GM21390 (cell line): ENCODE measurements around the gene GJC2.
"Not testable (repeated sequence)": the region's sequence is repeated elsewhere in the genome, so short reads cannot be mapped to it uniquely, and the experiment has no call there.

Experiments used
- ATAC-seq: cut with Tn5 transposase; IDR thresholded peaks from one replicate; pipeline ENCODE4 v1.9.1; 2021; ENCODE audit not compliant: unreplicated experiment

Gene GJC2

DNA sequence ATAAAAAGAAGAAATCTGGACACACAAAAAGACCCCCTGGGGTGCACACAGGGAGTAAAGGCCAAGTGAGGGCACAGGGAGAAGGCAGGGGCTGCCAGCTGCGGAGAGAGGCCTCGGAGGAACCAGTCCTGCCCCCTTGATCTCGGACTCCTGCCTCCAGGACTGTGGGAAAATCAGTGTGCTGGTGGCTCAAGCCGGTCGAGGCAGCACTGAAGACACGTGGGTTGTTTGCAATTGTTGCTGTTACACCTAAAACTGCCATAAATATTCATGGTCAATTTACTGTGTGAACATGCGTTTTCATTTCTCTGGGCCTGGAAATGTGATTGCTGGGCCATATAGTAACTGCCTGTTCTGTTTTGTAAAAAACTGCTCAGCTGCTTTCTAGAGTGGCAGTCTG, 34.4 kb downstream of the GJC2 start:
- no peak for ATAC-seq

DNA sequence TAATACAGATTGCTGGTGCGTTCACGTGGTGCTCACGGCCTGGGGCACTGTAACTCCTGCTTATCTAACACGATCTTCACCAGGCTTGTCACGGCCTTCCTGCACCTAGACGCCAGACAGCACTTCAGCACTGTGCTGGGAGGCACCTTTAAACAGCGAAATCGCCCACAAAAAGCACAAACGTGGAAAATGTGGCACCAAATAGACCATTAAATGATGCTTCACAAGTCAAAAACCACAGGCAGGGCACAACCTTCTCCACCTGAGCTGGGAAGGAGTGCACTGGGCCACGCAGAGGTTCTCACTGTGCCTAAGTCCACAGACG, 35.9 kb downstream of the GJC2 start:
- ATAC-seq = no peak

DNA sequence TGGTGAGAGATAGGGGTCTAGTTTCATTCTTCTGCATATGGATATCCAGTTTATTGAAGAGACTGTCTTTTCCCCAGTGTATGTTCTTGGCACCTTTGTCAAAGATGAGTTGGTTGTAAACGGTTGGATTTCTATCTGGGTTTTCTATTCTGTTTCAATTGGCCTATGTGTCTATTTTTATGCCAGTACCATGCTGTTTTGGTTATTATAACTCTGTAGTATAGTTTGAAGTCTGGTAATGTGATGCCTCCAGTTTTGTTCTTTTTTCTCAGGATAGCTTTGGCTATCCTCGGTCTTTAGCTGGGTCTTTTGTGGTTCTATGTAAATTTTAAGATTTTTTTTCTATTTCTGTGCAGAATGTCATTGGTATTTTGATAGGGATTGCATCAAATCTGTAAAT, 38.5 kb downstream of the GJC2 start:
- ATAC-seq = not testable (repeated sequence)

DNA sequence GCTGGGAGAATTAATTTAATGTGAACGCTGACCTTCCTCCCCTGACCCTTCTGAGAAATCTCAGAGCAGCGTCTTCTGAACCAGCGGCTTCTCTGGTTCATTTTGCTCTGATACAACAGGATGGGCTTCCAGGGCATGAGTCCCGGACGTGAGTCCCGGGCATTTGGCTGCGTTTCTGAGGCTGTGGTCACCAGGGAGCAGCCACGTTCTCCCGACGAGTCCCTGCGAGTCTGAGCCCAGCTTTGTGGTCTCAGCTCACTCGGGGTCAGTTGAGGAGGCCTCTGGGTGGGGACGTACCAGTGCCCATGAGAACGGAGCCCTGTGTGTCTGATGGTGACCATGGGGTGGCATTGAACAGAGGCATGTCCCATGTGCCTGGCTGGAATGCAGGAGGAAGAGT, 40.5 kb downstream of the GJC2 start:
- ATAC-seq = no peak

- no peak for ATAC-seq
Observed at GRCh38 chr1:228190778-228191177, 41.0 kb downstream of the GJC2 start.

DNA sequence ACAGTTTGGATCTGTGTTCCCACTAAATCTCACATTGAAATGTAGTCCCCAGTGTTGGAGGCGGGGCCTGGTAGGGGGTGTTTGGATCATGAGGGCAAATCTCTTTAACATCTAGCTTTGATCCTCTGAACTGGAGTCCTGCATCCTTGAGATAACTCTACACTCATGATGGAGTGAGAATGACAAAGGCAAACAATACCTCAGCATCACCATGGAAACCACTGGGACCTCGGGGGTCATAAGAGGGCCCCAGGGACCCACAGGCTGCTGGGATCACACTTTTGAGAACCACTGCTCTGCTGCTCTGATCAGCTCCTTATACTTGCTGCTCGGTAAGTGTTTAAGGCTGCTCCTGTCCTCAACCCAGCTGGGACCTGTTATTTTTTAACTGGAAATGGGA, 44.7 kb downstream of the GJC2 start:
- no peak for ATAC-seq

DNA sequence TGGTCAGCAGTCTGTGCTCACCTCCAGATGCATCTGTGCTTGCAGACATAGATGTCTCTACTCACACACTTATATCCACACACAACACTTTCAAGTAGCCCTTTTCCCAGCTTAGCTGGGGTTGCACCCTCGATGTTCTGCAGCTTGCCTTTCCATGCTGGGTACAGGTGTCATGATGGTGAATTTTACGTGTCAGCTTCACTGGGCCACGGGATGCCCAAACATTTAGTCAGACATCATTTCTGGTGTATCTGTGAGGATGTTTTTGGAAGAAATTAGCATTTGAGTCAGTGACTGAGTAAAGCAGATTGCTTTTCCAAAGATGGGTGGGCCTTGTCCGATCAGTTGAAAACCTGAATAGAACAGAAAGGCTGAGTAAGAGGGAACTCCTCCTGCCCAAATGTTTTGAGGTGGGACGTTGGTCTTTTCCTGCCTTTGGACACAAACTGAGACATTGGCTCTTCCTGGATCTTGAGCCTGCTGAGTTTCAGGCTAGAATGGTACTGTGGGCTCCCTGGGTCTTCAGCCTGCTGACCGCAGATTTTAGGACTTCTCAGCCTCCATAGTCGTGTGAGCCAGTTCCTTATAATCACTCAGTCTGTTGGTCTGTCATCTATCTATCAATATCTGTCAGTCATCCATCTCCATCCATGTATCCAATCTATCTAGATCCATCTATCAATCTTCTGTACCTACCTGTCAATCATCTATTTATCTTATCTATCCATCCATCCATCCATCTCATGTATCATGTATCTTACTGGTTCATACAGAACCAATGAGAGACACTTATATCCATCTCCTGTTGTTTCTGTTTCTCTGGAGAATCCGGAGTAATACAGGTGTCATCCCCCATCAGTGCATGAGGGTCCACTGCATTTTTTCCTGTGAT, 45.4 kb downstream of the GJC2 start:
- no peak for ATAC-seq

DNA sequence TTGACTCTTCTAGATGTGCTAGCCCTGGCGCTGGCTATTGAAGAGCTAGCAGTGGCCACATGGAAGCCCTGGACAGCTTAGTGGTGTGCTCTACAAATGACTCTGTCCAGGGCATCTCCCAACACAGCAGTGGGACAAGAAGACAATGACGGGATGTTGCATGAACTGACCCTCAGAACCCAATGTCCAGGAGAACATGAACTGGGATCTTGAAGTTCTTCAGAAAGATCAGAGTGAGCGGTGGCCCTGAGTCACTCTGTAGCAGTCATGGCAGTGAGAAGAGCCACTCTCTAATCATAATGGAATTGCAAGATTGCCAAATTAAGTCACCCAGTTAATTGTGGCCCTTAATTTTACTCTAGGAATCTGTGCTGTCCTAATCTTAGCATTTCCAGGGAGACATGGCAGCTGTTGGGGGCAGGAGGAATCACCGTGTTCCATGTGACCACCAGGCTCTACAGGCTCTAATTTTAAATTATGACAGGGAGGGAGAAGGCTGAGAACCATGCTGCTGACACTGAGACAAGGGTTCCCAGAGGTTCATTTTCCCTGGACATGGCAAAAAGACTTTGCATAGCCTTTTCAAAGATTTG, 47.9 kb downstream of the GJC2 start:
- ATAC-seq = no peak

DNA sequence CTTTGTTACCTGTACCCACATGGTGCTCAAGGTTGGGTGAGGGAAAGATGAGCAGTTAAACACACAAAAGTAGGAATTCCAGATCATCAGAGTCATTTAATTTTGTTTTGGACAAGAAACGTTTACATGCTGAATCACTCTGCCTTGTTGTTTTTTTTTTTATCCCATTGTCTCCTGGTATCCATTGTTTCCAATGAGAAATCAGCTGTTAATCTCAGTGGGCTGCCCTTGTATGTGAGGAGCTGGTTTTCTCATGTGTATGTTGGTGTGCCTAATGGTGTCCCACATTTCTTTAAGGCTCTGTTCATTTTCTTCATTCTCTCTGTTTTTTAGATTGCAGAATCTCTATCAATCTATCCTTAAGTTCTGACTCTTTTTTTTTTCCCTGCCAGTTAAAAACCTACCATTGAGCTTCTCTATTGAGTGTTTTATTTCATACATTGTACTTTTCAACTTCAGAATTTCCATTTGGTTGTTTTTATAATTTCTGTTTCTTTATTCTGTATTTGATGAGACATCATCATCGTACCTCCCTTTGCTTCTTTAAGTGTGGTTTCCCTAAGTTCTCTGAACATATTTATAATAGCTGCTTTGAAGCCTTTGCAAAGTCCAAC, 49.4 kb downstream of the GJC2 start:
- ATAC-seq = no peak

- no peak for ATAC-seq
Observed at GRCh38 chr1:228204958-228205357, 55.2 kb downstream of the GJC2 start.

DNA sequence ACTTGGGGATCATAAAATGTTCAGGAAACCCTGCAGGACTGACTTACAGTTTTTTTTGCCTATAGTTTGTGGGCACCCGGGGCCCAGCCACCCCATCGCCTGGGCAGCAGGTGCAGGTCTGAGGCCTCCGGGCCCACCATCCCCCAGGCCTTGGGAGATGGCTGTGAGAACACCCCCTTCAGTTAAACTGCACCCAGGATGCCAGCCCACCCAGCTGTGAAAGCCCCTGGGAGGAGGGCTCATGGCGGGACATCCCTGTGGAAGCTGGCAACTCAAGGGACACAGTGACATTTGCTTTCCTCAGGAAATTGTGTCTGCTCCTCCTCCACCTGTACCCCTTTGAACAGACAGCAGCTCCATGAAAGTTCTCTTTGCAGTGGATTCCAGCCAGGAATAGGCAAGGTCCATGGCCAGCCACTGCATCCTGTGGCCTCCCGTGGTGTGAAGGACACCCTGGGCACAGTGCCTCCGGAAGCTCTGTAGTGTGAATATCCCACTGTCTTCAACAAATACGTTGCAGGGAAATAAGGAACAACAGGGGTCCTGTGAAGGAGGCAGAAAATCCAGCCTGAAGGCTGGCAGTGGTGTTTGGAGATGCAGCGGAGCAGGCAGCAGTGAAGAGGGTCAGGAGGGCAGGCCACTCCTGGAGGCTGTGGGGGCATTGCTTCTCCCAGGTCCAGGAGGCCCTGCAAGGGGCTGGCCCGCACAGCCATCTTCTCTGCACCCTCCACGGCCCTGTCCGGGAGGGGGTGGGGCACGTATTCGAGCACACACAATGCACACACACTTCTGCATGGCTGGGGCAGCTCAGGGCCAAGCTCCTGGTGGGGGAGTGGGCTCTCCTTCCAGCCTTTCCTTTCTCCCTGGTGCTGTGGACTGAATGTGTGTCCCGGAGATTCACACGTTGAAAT, 56.1 kb downstream of the GJC2 start:
- ATAC-seq = no peak

GRCh38 chr1:228206582-228207351, 57.0 kb downstream of the GJC2 start:
- no peak for ATAC-seq

GRCh38 chr1:228207381-228207810, 57.7 kb downstream of the GJC2 start:
- no peak for ATAC-seq

GRCh38 chr1:228207851-228208821, 58.4 kb downstream of the GJC2 start, which contains the start of gene OBSCN:
OBSCN (plus strand) TSS chr1:228208044; CDS start chr1:228211784, 3,740 bp downstream.
- ATAC-seq = no peak

- ATAC-seq = no peak
Observed at GRCh38 chr1:228208831-228209551, 59.3 kb downstream of the GJC2 start.
